Activated CD8-positive, alpha-beta T cell treated with anti-CD3 and anti-CD28 coated beads for 36 hours (primary cell): Measurements from ENCODE around the gene DHX35. TPM values are rescaled to one million over a fixed set of nuclear protein-coding genes. Genes with fewer than 3 reads are reported as not detected.

Experiments
- ATAC-seq: fragments of 200-7000 bp; cut with Tn5 transposase; one replicate; pipeline ENCODE4 v1.10.0; 2021; ENCODE audit warnings: mild to moderate bottlenecking, moderate library complexity
- CTCF ChIA-PET: fragments of 350-600 bp; sonication (Branson Sonifier 250); formaldehyde crosslinking; loops from one replicate; lab custom pipeline; 2021; ENCODE audit warnings: antibody characterized with exemption; lab: Charles Lee
- POLR2A ChIA-PET: fragments of 350-600 bp; sonication (Branson Sonifier 250); formaldehyde crosslinking; loops from one replicate; lab custom pipeline; 2021; ENCODE audit warnings: antibody characterized with exemption; lab: Charles Lee
- DNase-seq: peaks from one replicate; pipeline ENCODE4 v3.0.0-alpha.2; 2020
- H3K27ac Mint-ChIP-seq: one replicate; pipeline ENCODE4 v1.8.0; 2021; ENCODE audit warnings: mild to moderate bottlenecking, mixed read lengths
- H3K27me3 Mint-ChIP-seq: one replicate; pipeline ENCODE4 v1.8.0; 2021; ENCODE audit warnings: mixed read lengths
- H3K36me3 Mint-ChIP-seq: one replicate; pipeline ENCODE4 v1.8.0; 2021; ENCODE audit warnings: low read depth, mixed read lengths
- H3K4me1 Mint-ChIP-seq: one replicate; pipeline ENCODE4 v1.8.0; 2021; ENCODE audit warnings: low read depth, mixed read lengths
- H3K4me3 Mint-ChIP-seq: one replicate; pipeline ENCODE4 v1.8.0; 2021; ENCODE audit warnings: mild to moderate bottlenecking, moderate library complexity, mixed read lengths
- H3K9me3 Mint-ChIP-seq: one replicate; pipeline ENCODE4 v1.8.0; 2021; ENCODE audit warnings: mixed read lengths
- intact Hi-C: fragments of 100-400 bp; cut with micrococcal nuclease; formaldehyde crosslinking; loops from one replicate; pipeline ENCODE4 v1.10.0; 2022
- total RNA-seq, 2 experiments: library from RNA; stranded (reverse); gene quantifications; one replicate each; pipeline ENCODE4 v1.2.3, GENCODE V29; 2021
- TF ChIP-seq, protein P1 (sequence below): fragments of 200-600 bp; IDR thresholded peaks from one replicate; pipeline ENCODE4 v1.8.0; 2022; ENCODE audit warnings: antibody characterized with exemption, mild to moderate bottlenecking

The DHX35 gene
- total RNA-seq, 2 experiments from 2014 or later = 12.2 to 12.6 TPM

DNA sequence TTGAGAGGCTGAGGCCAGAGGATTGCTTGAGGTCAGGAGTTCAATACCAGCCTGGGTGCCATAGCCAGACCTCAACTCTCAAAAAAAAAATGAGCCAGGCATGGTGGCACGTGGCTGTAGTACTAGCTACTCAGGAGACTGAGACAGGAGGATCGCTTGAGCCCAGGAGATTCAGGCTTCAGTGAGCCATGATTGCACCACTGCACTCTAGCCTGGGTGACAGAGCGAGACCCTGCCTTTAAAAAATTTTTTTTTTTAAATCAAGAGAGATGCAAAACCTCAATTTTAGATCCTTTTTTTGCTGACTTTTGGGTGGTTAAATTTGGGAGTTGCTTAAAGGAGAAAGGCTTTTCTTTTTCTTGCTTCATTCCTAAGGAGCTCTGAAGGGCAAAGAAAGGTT, 70.9 kb downstream of the DHX35 start:
- CTCF ChIA-PET = interaction anchor here (2.9 kb wide), 1 partner anchor 16 kb away, joined by 10 read pairs; no protein-coding TSS in a partner anchor
- intact Hi-C loops = no loop called here
- POLR2A ChIA-PET = no interaction called here
- H3K36me3 Mint-ChIP-seq = peaks cover 27% of the 10 kb centered on the region
- no peak overlapping the region for H3K4me3 Mint-ChIP-seq
- TF ChIP-seq, protein P1, sequence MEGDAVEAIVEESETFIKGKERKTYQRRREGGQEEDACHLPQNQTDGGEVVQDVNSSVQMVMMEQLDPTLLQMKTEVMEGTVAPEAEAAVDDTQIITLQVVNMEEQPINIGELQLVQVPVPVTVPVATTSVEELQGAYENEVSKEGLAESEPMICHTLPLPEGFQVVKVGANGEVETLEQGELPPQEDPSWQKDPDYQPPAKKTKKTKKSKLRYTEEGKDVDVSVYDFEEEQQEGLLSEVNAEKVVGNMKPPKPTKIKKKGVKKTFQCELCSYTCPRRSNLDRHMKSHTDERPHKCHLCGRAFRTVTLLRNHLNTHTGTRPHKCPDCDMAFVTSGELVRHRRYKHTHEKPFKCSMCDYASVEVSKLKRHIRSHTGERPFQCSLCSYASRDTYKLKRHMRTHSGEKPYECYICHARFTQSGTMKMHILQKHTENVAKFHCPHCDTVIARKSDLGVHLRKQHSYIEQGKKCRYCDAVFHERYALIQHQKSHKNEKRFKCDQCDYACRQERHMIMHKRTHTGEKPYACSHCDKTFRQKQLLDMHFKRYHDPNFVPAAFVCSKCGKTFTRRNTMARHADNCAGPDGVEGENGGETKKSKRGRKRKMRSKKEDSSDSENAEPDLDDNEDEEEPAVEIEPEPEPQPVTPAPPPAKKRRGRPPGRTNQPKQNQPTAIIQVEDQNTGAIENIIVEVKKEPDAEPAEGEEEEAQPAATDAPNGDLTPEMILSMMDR = no peak
- H3K27ac Mint-ChIP-seq = no peak overlapping the region
- no peak for ATAC-seq
- H3K4me1 Mint-ChIP-seq = no peaks in the 10 kb centered on the region
- H3K9me3 Mint-ChIP-seq = no peaks in the 10 kb centered on the region
- no peak for DNase-seq
- H3K27me3 Mint-ChIP-seq = no peaks in the 10 kb centered on the region

DNA sequence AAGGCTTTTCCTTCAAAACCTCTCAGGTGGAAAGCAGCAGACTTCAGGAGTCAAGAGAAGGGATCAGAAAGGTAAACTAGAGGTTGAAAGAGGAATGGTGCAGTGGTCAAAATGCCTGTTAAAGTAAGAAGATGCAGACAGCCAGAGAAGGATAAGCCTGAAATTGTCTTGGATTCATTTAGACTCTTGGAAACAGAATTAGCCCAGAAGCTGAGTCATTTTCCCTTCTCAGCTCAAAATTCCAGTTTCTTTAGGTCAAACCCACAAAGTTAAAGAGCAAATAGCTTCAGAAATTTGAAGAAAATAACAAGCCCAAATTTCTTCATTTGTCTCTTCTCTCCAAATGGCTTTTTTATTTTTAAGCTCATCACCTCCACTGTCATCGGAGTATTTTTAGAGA, 73.9 kb downstream of the DHX35 start:
- ATAC-seq (no peak), DNase-seq (no peak)
- TF ChIP-seq, protein P1 = no peak
- intact Hi-C loops = no loop called here
- Mint-ChIP-seq H3K4me3 (no peak overlapping the region), H3K36me3 (peaks cover 21% of the 10 kb centered on the region), H3K4me1 (no peaks in the 10 kb centered on the region), H3K27me3 (no peaks in the 10 kb centered on the region), H3K9me3 (no peaks in the 10 kb centered on the region), H3K27ac (no peak overlapping the region)
- CTCF ChIA-PET = interaction anchor here (1.0 to 3.5 kb wide), 3 partner anchors 11 to 15 kb away, joined by 3 to 17 read pairs (median 6); no protein-coding TSS in a partner anchor
- POLR2A ChIA-PET = no interaction called here

DNA sequence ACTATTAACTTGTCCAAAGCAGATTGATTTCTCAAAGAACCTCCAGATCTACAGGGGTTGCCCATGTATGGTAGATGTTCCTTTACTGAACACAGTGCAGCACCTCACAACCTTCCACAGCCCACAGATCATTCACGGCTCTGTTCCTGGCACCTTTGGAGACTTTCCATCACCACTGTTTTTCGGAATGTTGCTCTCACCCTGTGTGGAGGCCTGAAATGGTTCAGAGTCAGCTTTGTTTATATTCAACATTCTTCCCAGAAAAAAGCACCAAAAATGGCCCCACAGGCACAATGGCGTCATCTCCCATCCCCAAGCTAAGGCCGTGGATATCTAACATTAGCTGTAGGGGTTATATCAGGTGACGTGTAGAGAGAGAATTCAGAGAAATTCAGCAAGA, 74.7 kb downstream of the DHX35 start:
- no peaks in the 10 kb centered on the region for H3K9me3 Mint-ChIP-seq
- H3K36me3 Mint-ChIP-seq = peaks cover 19% of the 10 kb centered on the region
- CTCF ChIA-PET = interaction anchor here (2.1 to 3.5 kb wide), 2 partner anchors 10 to 13 kb away, joined by 17 to 18 read pairs; no protein-coding TSS in a partner anchor
- POLR2A ChIA-PET = interaction anchor here (1.3 kb wide), 1 partner anchor 39 kb away, joined by 3 read pairs; no protein-coding TSS in a partner anchor
- TF ChIP-seq, protein P1 = no peak
- no peaks in the 10 kb centered on the region for H3K4me1 Mint-ChIP-seq
- DNase-seq = no peak
- no peak overlapping the region for H3K27ac Mint-ChIP-seq
- intact Hi-C loops = no loop called here
- no peak for ATAC-seq
- H3K27me3 Mint-ChIP-seq = no peaks in the 10 kb centered on the region
- no peak overlapping the region for H3K4me3 Mint-ChIP-seq

DNA sequence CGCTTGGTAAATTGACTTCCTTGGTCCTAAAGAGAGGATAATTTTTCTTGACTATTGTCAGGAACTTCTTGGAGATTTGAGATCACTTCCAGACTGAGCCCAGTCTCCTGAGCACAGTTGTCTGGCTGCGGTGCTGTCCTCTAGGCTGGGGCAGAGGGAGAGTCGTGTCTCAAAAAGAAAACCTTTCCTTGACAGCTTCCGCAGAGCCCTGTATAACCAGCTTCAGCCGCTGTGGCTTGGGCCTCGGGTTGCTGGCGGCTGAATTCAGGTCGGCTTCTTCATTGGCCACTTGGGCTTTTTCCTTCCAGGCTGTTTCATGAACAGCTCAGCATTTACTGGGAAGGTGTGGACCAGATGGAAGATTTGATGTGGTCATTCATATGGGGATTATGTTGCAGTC, 75.9 kb downstream of the DHX35 start:
- ChIA-PET CTCF (interaction anchor here (2.1 to 3.5 kb wide), 2 partner anchors 9 to 11 kb away, joined by 17 to 18 read pairs; no protein-coding TSS in a partner anchor), POLR2A (no interaction called here)
- Mint-ChIP-seq H3K4me1 (no peaks in the 10 kb centered on the region), H3K4me3 (no peak overlapping the region), H3K27ac (no peak overlapping the region), H3K9me3 (no peaks in the 10 kb centered on the region), H3K36me3 (peaks cover 16% of the 10 kb centered on the region), H3K27me3 (no peaks in the 10 kb centered on the region)
- TF ChIP-seq, protein P1 = no peak
- no peak for DNase-seq
- intact Hi-C loops = no loop called here
- ATAC-seq = no peak

DNA sequence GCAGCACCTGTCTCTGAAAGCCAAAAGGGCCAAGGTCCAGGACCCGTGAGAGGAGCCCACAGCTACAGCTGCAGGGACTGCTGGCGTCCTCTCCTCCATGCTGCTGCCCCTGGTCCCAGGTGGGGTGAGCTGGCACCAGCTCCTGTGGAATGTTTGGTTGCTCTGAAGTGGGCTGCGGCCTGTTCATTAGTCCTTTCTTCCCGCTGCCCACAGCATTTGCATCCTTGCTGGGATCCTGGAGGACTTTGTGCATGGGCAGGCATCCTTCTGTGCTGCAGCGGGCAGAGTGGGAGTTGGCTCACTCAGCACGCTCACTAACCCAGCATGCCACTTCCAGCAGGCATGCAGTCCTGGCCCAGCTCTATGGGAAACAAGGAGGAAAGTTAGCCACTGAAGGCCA, 76.4 kb downstream of the DHX35 start:
- DNase-seq (no peak), ATAC-seq (no peak)
- H3K4me3 Mint-ChIP-seq = no peak overlapping the region
- H3K9me3 Mint-ChIP-seq = no peaks in the 10 kb centered on the region
- CTCF ChIA-PET = interaction anchor here (1.1 to 3.5 kb wide), 4 partner anchors 9 to 112 kb away, joined by 3 to 18 read pairs (median 10); partner anchors contain the start of genes DHX35 and FAM83D
- H3K4me1 Mint-ChIP-seq = no peaks in the 10 kb centered on the region
- peaks cover 18% of the 10 kb centered on the region for H3K36me3 Mint-ChIP-seq
- TF ChIP-seq, protein P1 = no peak
- H3K27me3 Mint-ChIP-seq = no peaks in the 10 kb centered on the region
- intact Hi-C loops = no loop called here
- POLR2A ChIA-PET = no interaction called here
- H3K27ac Mint-ChIP-seq = no peak overlapping the region
